GM19099 (cell line): ENCODE data around the gene LYZ.

ENCODE experiments used
- POLR2A ChIP-seq: IDR thresholded peaks from 3 replicates; pipeline ENCODE4 v1.6.1; 2011; ENCODE audit warnings: low read depth; ENCODE audit not compliant: insufficient read length; ENCODE audit errors: extremely low read depth

Gene LYZ

GRCh38 chr12:69332815-69333358 is 15.3 kb upstream of the LYZ start:
- TF ChIP-seq POLR2A = no peak

GRCh38 chr12:69334158-69334557 is 14.0 kb upstream of the LYZ start:
- TF ChIP-seq POLR2A = no peak

- no peak for TF ChIP-seq POLR2A
Measured at GRCh38 chr12:69337311-69338090, 10.7 kb upstream of the LYZ start.

GRCh38 chr12:69338120-69338859 is 9.9 kb upstream of the LYZ start:
- TF ChIP-seq POLR2A = no peak

GRCh38 chr12:69338936-69339335 is 9.2 kb upstream of the LYZ start:
- no peak for TF ChIP-seq POLR2A

- no peak for TF ChIP-seq POLR2A
Measured at GRCh38 chr12:69339999-69340398, 8.2 kb upstream of the LYZ start.

- no peak for TF ChIP-seq POLR2A
Measured at GRCh38 chr12:69341328-69341727, 6.9 kb upstream of the LYZ start.

- TF ChIP-seq POLR2A = no peak
Measured at GRCh38 chr12:69342421-69342820, 5.8 kb upstream of the LYZ start.

- no peak for TF ChIP-seq POLR2A
Measured at GRCh38 chr12:69343357-69343756, 4.8 kb upstream of the LYZ start.

- no peak for TF ChIP-seq POLR2A
Measured at GRCh38 chr12:69343885-69344612, 4.1 kb upstream of the LYZ start.

- TF ChIP-seq POLR2A = no peak
Measured at GRCh38 chr12:69345077-69345476, 3.1 kb upstream of the LYZ start.

GRCh38 chr12:69345742-69346141 is 2.4 kb upstream of the LYZ start:
- TF ChIP-seq POLR2A = no peak

- no peak for TF ChIP-seq POLR2A
Measured at GRCh38 chr12:69350002-69350626, 1.9 kb downstream of the LYZ start.

- no peak for TF ChIP-seq POLR2A
Measured at GRCh38 chr12:69350777-69351176, 2.6 kb downstream of the LYZ start.

- no peak for TF ChIP-seq POLR2A
Measured at GRCh38 chr12:69351462-69352236, 3.5 kb downstream of the LYZ start.

GRCh38 chr12:69352904-69353303 is 4.7 kb downstream of the LYZ start:
- no peak for TF ChIP-seq POLR2A
